ENCODE measurements around the gene PIP5K1B.

Gene PIP5K1B

GRCh38 chr9:68749579-68750159 is 44.6 kb downstream of the PIP5K1B start:
- no peak for TF ChIP-seq CTCF (IDR thresholded peaks at IDR 0.05; ENCODE audit: low read depth, low read length, missing control alignments)
- H3K4me3 ChIP-seq (replicated peaks; ENCODE audit: low read depth, low read length): no peak overlapping the region
- DNase-seq (ENCODE audit: extremely low read depth, low read depth): no peak

GRCh38 chr9:68750255-68750654 is 45.2 kb downstream of the PIP5K1B start:
- TF ChIP-seq CTCF (IDR thresholded peaks at IDR 0.05; ENCODE audit: low read depth, low read length, missing control alignments): no peak
- no peak overlapping the region for H3K4me3 ChIP-seq (replicated peaks; ENCODE audit: low read depth, low read length)
- no peak for DNase-seq (ENCODE audit: extremely low read depth, low read depth)

GRCh38 chr9:68750786-68751185 is 45.7 kb downstream of the PIP5K1B start:
- no peak for TF ChIP-seq CTCF (IDR thresholded peaks at IDR 0.05; ENCODE audit: low read depth, low read length, missing control alignments)
- H3K4me3 ChIP-seq (replicated peaks; ENCODE audit: low read depth, low read length): no peak overlapping the region
- peak; percentile 4 for DNase-seq (ENCODE audit: extremely low read depth, low read depth)

- TF ChIP-seq CTCF (IDR thresholded peaks at IDR 0.05; ENCODE audit: low read depth, low read length, missing control alignments): no peak
- H3K4me3 ChIP-seq (replicated peaks; ENCODE audit: low read depth, low read length): no peak overlapping the region
- DNase-seq (ENCODE audit: extremely low read depth, low read depth): peak; percentile 2
Measured at GRCh38 chr9:68751556-68751955, 46.5 kb downstream of the PIP5K1B start.

GRCh38 chr9:68755051-68755450 is 50.0 kb downstream of the PIP5K1B start:
- no peak for TF ChIP-seq CTCF (IDR thresholded peaks at IDR 0.05; ENCODE audit: low read depth, low read length, missing control alignments)
- DNase-seq (ENCODE audit: extremely low read depth, low read depth): no peak
- H3K4me3 ChIP-seq (replicated peaks; ENCODE audit: low read depth, low read length): no peak overlapping the region

GRCh38 chr9:68755752-68756151 is 50.7 kb downstream of the PIP5K1B start:
- DNase-seq (ENCODE audit: extremely low read depth, low read depth): no peak

More at GRCh38 chr9:68755752-68756151, 50.7 kb downstream of the PIP5K1B start:
- no peak overlapping the region for H3K4me3 ChIP-seq (replicated peaks; ENCODE audit: low read depth, low read length)
- no peak for TF ChIP-seq CTCF (IDR thresholded peaks at IDR 0.05; ENCODE audit: low read depth, low read length, missing control alignments)

Data from HFF-Myc (cell line).